Central memory CD4-positive, alpha-beta T cell (primary cell): ENCODE measurements around the gene PSME2.
A peak's percentile ranks its signal among the peaks of the same experiment; 100 is the strongest.

Experiments used
- DNase-seq: peaks from one replicate; pipeline ENCODE4 v3.0.0; 2022

PSME2 gene

GRCh38 chr14:24179294-24179960, 33.0 kb upstream of the PSME2 start:
- no peak for DNase-seq

GRCh38 chr14:24178399-24179178, 32.2 kb upstream of the PSME2 start:
- DNase-seq: no peak

- DNase-seq: no peak
Observed at GRCh38 chr14:24177891-24178290, 31.5 kb upstream of the PSME2 start.

GRCh38 chr14:24177041-24177825, 30.8 kb upstream of the PSME2 start:
- no peak for DNase-seq

GRCh38 chr14:24176599-24176998, 30.2 kb upstream of the PSME2 start:
- DNase-seq: no peak

- no peak for DNase-seq
Observed at GRCh38 chr14:24172871-24173281, 26.5 kb upstream of the PSME2 start.

- no peak for DNase-seq
Observed at GRCh38 chr14:24172261-24172860, 26.0 kb upstream of the PSME2 start.

- DNase-seq: peak; percentile 68
Observed at GRCh38 chr14:24171422-24172260, 25.2 kb upstream of the PSME2 start, which contains the start of gene REC8. Gene REC8 (plus strand): TSS chr14:24172080. CDS start chr14:24172553, 473 bp downstream.

GRCh38 chr14:24167469-24168114, 21.2 kb upstream of the PSME2 start:
- DNase-seq: no peak

GRCh38 chr14:24165785-24166184, 19.4 kb upstream of the PSME2 start:
- no peak for DNase-seq

GRCh38 chr14:24164518-24164991, 18.1 kb upstream of the PSME2 start:
- no peak for DNase-seq

- DNase-seq: no peak
Observed at GRCh38 chr14:24162093-24162492, 15.7 kb upstream of the PSME2 start.

- DNase-seq: peak; percentile 94
Observed at GRCh38 chr14:24160850-24161804, 14.7 kb upstream of the PSME2 start, which contains the start of gene IRF9. Gene IRF9 (plus strand): TSS chr14:24161265. CDS start chr14:24162145, 880 bp downstream.

GRCh38 chr14:24160499-24160849, 14.1 kb upstream of the PSME2 start:
- no peak for DNase-seq

- no peak for DNase-seq
Observed at GRCh38 chr14:24159777-24160498, 13.5 kb upstream of the PSME2 start.

GRCh38 chr14:24157331-24157730, 10.9 kb upstream of the PSME2 start:
- DNase-seq: no peak

GRCh38 chr14:24156840-24157239, 10.4 kb upstream of the PSME2 start:
- no peak for DNase-seq

GRCh38 chr14:24155100-24155499, 8.7 kb upstream of the PSME2 start:
- DNase-seq: no peak

- no peak for DNase-seq
Observed at GRCh38 chr14:24151404-24152080, 5.1 kb upstream of the PSME2 start.
